HepG2 (cell line): ENCODE measurements around the gene RPL36. TPM values are rescaled to one million over a fixed set of nuclear protein-coding genes. Genes with fewer than 3 reads are reported as not detected.

Experiments
- AGO2 ChIP-seq: fragments of 200-400 bp; formaldehyde crosslinking; optimal IDR thresholded peaks from 2 replicates; pipeline ENCODE3; 2017; ENCODE audit warnings: mild to moderate bottlenecking, low read depth, low read length, moderate library complexity
- ARNT ChIP-seq: fragments of 450-650 bp; IDR thresholded peaks from 2 replicates; pipeline ENCODE4 v1.6.1; 2017
- BCL6 ChIP-seq: IDR thresholded peaks from 2 replicates; pipeline ENCODE4 v1.6.1; 2016; ENCODE audit warnings: missing genetic modification reagents, missing compliant biosample characterization
- BRCA1 ChIP-seq: sonication (generic); formaldehyde crosslinking; IDR thresholded peaks from 2 replicates; pipeline ENCODE4 v1.4.0; 2020; ENCODE audit warnings: missing genetic modification reagents
- BRD4 ChIP-seq: sonication (generic); formaldehyde crosslinking; IDR thresholded peaks from 2 replicates; pipeline ENCODE4 v1.4.0; 2020; ENCODE audit warnings: missing genetic modification reagents
- CREBL2 ChIP-seq: sonication (generic); formaldehyde crosslinking; IDR thresholded peaks from 2 replicates; pipeline ENCODE4 v1.8.1; 2023; ENCODE audit warnings: missing genetic modification reagents, mild to moderate bottlenecking, borderline replicate concordance
- DR1 ChIP-seq: sonication (generic); formaldehyde crosslinking; IDR thresholded peaks from 2 replicates; pipeline ENCODE4 v1.8.0; 2021; ENCODE audit warnings: mild to moderate bottlenecking, missing genetic modification reagents, inconsistent platforms
- HDAC1 ChIP-seq: sonication (generic); formaldehyde crosslinking; IDR thresholded peaks from 2 replicates; pipeline ENCODE4 v1.5.1; 2020; ENCODE audit warnings: mild to moderate bottlenecking, missing genetic modification reagents
- HNRNPK ChIP-seq: fragments of 200-400 bp; formaldehyde crosslinking; IDR thresholded peaks from 2 replicates; pipeline ENCODE4 v1.6.1; 2018; ENCODE audit warnings: low read length, low read depth, moderate library complexity, mild to moderate bottlenecking; ENCODE audit not compliant: poor library complexity, severe bottlenecking
- KLF15 ChIP-seq: sonication (generic); formaldehyde crosslinking; IDR thresholded peaks from 2 replicates; pipeline ENCODE4 v1.8.1; 2023; ENCODE audit warnings: borderline replicate concordance, mild to moderate bottlenecking, inconsistent platforms, missing genetic modification reagents, mixed read lengths
- KMT2B ChIP-seq: IDR thresholded peaks from 2 replicates; pipeline ENCODE4 v1.6.1; 2016; ENCODE audit warnings: missing genetic modification reagents, missing compliant biosample characterization
- MIXL1 ChIP-seq: IDR thresholded peaks from 2 replicates; pipeline ENCODE4 v1.6.1; 2016
- NFYB ChIP-seq: sonication (generic); formaldehyde crosslinking; IDR thresholded peaks from 2 replicates; pipeline ENCODE4 v1.4.0; 2020; ENCODE audit warnings: missing genetic modification reagents
- RBM22 ChIP-seq: fragments of 200-400 bp; formaldehyde crosslinking; optimal IDR thresholded peaks from 2 replicates; pipeline ENCODE3; 2017; ENCODE audit warnings: mild to moderate bottlenecking, low read length, moderate library complexity
- TEAD3 ChIP-seq: optimal IDR thresholded peaks from 2 replicates; pipeline ENCODE3; 2016; ENCODE audit warnings: borderline replicate concordance
- TP53 ChIP-seq: sonication (generic); formaldehyde crosslinking; conservative IDR thresholded peaks from 2 replicates; pipeline ENCODE4 v1.4.0; 2020; ENCODE audit warnings: missing genetic modification reagents
- ZNF121 ChIP-seq: sonication (generic); formaldehyde crosslinking; IDR thresholded peaks from 2 replicates; pipeline ENCODE4 v1.5.0; 2020; ENCODE audit warnings: mild to moderate bottlenecking, missing genetic modification reagents
- ZNF234 ChIP-seq: sonication (generic); formaldehyde crosslinking; conservative IDR thresholded peaks from 2 replicates; pipeline ENCODE4 v1.5.1; 2020; ENCODE audit warnings: mild to moderate bottlenecking, missing genetic modification reagents
- ZNF274 ChIP-seq: sonication (generic); formaldehyde crosslinking; IDR thresholded peaks from 2 replicates; pipeline ENCODE4 v1.5.1; 2020; ENCODE audit warnings: mild to moderate bottlenecking, missing genetic modification reagents
- ZNF329 ChIP-seq: sonication (generic); formaldehyde crosslinking; IDR thresholded peaks from 2 replicates; pipeline ENCODE4 v1.9.0; 2021; ENCODE audit warnings: low read depth, mild to moderate bottlenecking, missing genetic modification reagents
- polyA plus RNA-seq, 8 experiments: library from polyadenylated mRNA; depleted of rRNA in 3 of 8; stranded (reverse) in 7 of 8; unstranded in 1 of 8; fragments of >200 nt; fragmentation: Illumina TruSeq in 4 of 8; extraction: Trizol in 4 of 8; gene quantifications; 2 replicates each; pipeline versions ENCODE4 v1.2.1 to v1.2.3, GENCODE V29; 2011 to 2016; ENCODE audit warnings: low read depth in 4 of 8, missing spikeins in 1 of 8, mixed read lengths in 1 of 8; ENCODE audit not compliant: insufficient read depth in 1 of 8
- total RNA-seq, 5 experiments: library from RNA; depleted of rRNA; stranded (reverse); fragments of >200 nt; fragmentation: Illumina TruSeq; extraction: Trizol; gene quantifications; 2 replicates each; pipeline ENCODE4 v1.2.3, GENCODE V29; 2016; ENCODE audit warnings: low read depth in 1 of 5
- TF ChIP-seq, protein P1 (sequence below): sonication (generic); formaldehyde crosslinking; IDR thresholded peaks from 2 replicates; pipeline ENCODE4 v1.5.1; 2020; ENCODE audit warnings: missing genetic modification reagents, mild to moderate bottlenecking, borderline replicate concordance
- TF ChIP-seq, protein P2 (sequence below): sonication (generic); formaldehyde crosslinking; IDR thresholded peaks from 2 replicates; pipeline ENCODE4 v1.4.0; 2020; ENCODE audit warnings: missing genetic modification reagents
- TF ChIP-seq, protein P3 (sequence below): sonication (generic); formaldehyde crosslinking; IDR thresholded peaks from 2 replicates; pipeline ENCODE4 v1.5.0; 2020; ENCODE audit warnings: missing genetic modification reagents
- TF ChIP-seq, protein P4 (sequence below): sonication (generic); formaldehyde crosslinking; IDR thresholded peaks from 2 replicates; pipeline ENCODE4 v1.4.0; 2020; ENCODE audit warnings: missing genetic modification reagents, borderline replicate concordance

The RPL36 gene
- total and polyA plus RNA-seq, 2 of the 13 experiments (the other 11 are each of a cell fraction or from before 2014, with no cell fraction given) = 706 to 740 TPM

GRCh38 chr19:5690125-5690954, at the start of gene RPL36 (continued):
- peak; percentile 99 for TF ChIP-seq DR1 (CRISPR knock-in tag)
- TF ChIP-seq ZNF234 (CRISPR knock-in tag) = peak; percentile 56; the same call in 1 of the 2 replicates
- TF ChIP-seq ZNF274 (CRISPR knock-in tag) = peak; percentile 84
- TF ChIP-seq KLF15 (CRISPR knock-in tag) = no peak
- TF ChIP-seq TP53 (CRISPR knock-in tag) = peak; percentile 79; the same call in 1 of the 2 replicates
- no peak for TF ChIP-seq CREBL2 (CRISPR knock-in tag)
- TF ChIP-seq HDAC1 (CRISPR knock-in tag) = peak; percentile 89
- peak; percentile 92 for TF ChIP-seq BRD4 (CRISPR knock-in tag)
- TF ChIP-seq ARNT = no peak
- TF ChIP-seq NFYB (CRISPR knock-in tag) = peak; percentile 10; the same call in 1 of the 2 replicates
- peak; percentile 91 for TF ChIP-seq BRCA1
- TF ChIP-seq RBM22 = peak; percentile 8
- TF ChIP-seq, protein P1, sequence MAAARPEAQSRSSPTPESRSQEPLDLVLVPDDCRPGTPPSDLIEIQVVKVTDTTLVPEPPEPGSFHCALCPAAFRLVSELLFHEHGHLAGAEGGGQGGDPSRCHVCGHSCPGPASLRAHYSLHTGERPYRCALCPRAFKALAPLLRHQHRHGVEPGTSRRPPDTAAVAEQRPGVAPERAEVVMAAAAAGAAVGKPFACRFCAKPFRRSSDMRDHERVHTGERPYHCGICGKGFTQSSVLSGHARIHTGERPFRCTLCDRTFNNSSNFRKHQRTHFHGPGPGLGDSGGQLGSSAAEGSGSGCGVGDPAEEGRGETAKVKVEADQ (CRISPR knock-in tag) = peak; percentile 96; the same call in 1 of the 2 replicates
- no peak for TF ChIP-seq HNRNPK
- TF ChIP-seq MIXL1 = no peak
- peak; percentile 72 for TF ChIP-seq TEAD3 (CRISPR knock-in tag)
- TF ChIP-seq ZNF121 (CRISPR knock-in tag) = 0 out of 2 replicates have a peak, but pooled peaks have one; percentile 13
- TF ChIP-seq, protein P2, sequence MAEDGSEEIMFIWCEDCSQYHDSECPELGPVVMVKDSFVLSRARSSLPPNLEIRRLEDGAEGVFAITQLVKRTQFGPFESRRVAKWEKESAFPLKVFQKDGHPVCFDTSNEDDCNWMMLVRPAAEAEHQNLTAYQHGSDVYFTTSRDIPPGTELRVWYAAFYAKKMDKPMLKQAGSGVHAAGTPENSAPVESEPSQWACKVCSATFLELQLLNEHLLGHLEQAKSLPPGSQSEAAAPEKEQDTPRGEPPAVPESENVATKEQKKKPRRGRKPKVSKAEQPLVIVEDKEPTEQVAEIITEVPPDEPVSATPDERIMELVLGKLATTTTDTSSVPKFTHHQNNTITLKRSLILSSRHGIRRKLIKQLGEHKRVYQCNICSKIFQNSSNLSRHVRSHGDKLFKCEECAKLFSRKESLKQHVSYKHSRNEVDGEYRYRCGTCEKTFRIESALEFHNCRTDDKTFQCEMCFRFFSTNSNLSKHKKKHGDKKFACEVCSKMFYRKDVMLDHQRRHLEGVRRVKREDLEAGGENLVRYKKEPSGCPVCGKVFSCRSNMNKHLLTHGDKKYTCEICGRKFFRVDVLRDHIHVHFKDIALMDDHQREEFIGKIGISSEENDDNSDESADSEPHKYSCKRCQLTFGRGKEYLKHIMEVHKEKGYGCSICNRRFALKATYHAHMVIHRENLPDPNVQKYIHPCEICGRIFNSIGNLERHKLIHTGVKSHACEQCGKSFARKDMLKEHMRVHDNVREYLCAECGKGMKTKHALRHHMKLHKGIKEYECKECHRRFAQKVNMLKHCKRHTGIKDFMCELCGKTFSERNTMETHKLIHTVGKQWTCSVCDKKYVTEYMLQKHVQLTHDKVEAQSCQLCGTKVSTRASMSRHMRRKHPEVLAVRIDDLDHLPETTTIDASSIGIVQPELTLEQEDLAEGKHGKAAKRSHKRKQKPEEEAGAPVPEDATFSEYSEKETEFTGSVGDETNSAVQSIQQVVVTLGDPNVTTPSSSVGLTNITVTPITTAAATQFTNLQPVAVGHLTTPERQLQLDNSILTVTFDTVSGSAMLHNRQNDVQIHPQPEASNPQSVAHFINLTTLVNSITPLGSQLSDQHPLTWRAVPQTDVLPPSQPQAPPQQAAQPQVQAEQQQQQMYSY (CRISPR knock-in tag) = 0 out of 2 replicates have a peak, but pooled peaks have one; percentile 42
- TF ChIP-seq KMT2B (CRISPR knock-in tag) = peak; percentile 73
- peak; percentile 76; the same call in 1 of the 2 replicates for TF ChIP-seq ZNF329
- peak; percentile 96 for TF ChIP-seq AGO2
- TF ChIP-seq, protein P3, sequence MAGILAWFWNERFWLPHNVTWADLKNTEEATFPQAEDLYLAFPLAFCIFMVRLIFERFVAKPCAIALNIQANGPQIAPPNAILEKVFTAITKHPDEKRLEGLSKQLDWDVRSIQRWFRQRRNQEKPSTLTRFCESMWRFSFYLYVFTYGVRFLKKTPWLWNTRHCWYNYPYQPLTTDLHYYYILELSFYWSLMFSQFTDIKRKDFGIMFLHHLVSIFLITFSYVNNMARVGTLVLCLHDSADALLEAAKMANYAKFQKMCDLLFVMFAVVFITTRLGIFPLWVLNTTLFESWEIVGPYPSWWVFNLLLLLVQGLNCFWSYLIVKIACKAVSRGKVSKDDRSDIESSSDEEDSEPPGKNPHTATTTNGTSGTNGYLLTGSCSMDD = no peak
- TF ChIP-seq, protein P4, sequence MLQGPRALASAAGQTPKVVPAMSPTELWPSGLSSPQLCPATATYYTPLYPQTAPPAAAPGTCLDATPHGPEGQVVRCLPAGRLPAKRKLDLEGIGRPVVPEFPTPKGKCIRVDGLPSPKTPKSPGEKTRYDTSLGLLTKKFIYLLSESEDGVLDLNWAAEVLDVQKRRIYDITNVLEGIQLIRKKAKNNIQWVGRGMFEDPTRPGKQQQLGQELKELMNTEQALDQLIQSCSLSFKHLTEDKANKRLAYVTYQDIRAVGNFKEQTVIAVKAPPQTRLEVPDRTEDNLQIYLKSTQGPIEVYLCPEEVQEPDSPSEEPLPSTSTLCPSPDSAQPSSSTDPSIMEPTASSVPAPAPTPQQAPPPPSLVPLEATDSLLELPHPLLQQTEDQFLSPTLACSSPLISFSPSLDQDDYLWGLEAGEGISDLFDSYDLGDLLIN = peak; percentile 68; the same call in 1 of the 2 replicates
- TF ChIP-seq BCL6 = peak; percentile 32; the same call in 1 of the 2 replicates
